Suprapubic skin (tissue), 4 donors: ENCODE results near the gene DBN1. TPM values are rescaled to one million over a fixed set of nuclear protein-coding genes. Genes with fewer than 3 reads are reported as not detected.
A peak's percentile ranks its signal among the peaks of the same experiment; 100 is the strongest.

Source experiments
- DNase-seq, 2 donors: peaks; one replicate each; pipeline ENCODE4 v3.0.0-alpha.2; 2019; ENCODE audit warnings: low spot score in 2 of 2
- H3K27ac ChIP-seq: fragments of 200-600 bp; sonication (generic); one replicate; pipeline ENCODE4 v1.5.1; 2019
- H3K27me3 ChIP-seq: fragments of 200-600 bp; sonication (generic); one replicate; pipeline ENCODE4 v1.5.1; 2019
- H3K36me3 ChIP-seq: fragments of 200-600 bp; sonication (generic); one replicate; pipeline ENCODE4 v1.5.1; 2019
- H3K4me1 ChIP-seq: fragments of 200-600 bp; sonication (generic); one replicate; pipeline ENCODE4 v1.5.1; 2019
- H3K4me3 ChIP-seq: fragments of 200-600 bp; sonication (generic); one replicate; pipeline ENCODE4 v1.5.1; 2019; ENCODE audit warnings: mild to moderate bottlenecking
- H3K9me3 ChIP-seq: fragments of 200-600 bp; sonication (generic); one replicate; pipeline ENCODE4 v1.5.1; 2019
- CTCF ChIP-seq, 2 donors: fragments of 200-600 bp in 1 of 2; fragments of 450-650 bp in 1 of 2; sonication (generic) in 1 of 2; IDR thresholded peaks; one replicate each; pipeline ENCODE4 v1.5.1; 2016 to 2019; ENCODE audit warnings: antibody characterized with exemption in 2 of 2, mild to moderate bottlenecking in 1 of 2, moderate library complexity in 1 of 2
- EP300 ChIP-seq: sonication (generic); formaldehyde crosslinking; IDR thresholded peaks from one replicate; pipeline ENCODE4 v1.6.1; 2017; ENCODE audit warnings: antibody characterized with exemption
- POLR2A ChIP-seq, 2 donors: fragments of 450-650 bp; IDR thresholded peaks; one replicate each; pipeline ENCODE4 v1.6.1; 2017; ENCODE audit warnings: antibody characterized with exemption in 2 of 2, mild to moderate bottlenecking in 2 of 2, moderate library complexity in 2 of 2
- POLR2AphosphoS5 ChIP-seq, 3 donors: sonication (generic); formaldehyde crosslinking; IDR thresholded peaks; one replicate each; pipeline ENCODE4 v1.6.1; 2017; ENCODE audit warnings: antibody characterized with exemption in 3 of 3
- WGBS: methylation state at CpG from one replicate; pipeline ENCODE4 v1.1.5; 2018; 5-methylcytosine and 5-hydroxymethylcytosine counted together
- total RNA-seq, 4 donors: library from RNA; depleted of rRNA; stranded (reverse); fragments of >200 nt; gene quantifications; one replicate each; pipeline ENCODE4 v1.1.0, GENCODE V29; 2016

The DBN1 gene
- total RNA-seq, 4 donors from 2014 or later, result 13.1 to 43.4 (median 25.3) TPM

GRCh38 chr5:177432839-177433657 lies 40.4 kb downstream of the DBN1 start:
- no peak overlapping the region for H3K4me3 ChIP-seq
- H3K36me3 ChIP-seq, result peaks cover 62% of the 10 kb centered on the region
- no peaks in the 10 kb centered on the region for H3K27me3 ChIP-seq
- no peak for DNase-seq
- H3K4me1 ChIP-seq, result peaks cover 63% of the 10 kb centered on the region
- TF ChIP-seq EP300, result no peak
- TF ChIP-seq POLR2A (IDR thresholded peaks at IDR 0.05), result no peak
- no peak for TF ChIP-seq CTCF (IDR thresholded peaks at IDR 0.05)
- no peak for TF ChIP-seq POLR2AphosphoS5 (IDR thresholded peaks at IDR 0.05)
- H3K27ac ChIP-seq, result no peak overlapping the region
- whole genome bisulfite sequencing, result 79% methylated on average over 22 of the region's 25 CpGs
- no peaks in the 10 kb centered on the region for H3K9me3 ChIP-seq

- 65% methylated on average over 4 of the region's 18 CpGs for WGBS
- Histone ChIP-seq H3K9me3 (no peaks in the 10 kb centered on the region), H3K4me3 (no peak overlapping the region), H3K4me1 (peaks cover 71% of the 10 kb centered on the region), H3K27me3 (no peaks in the 10 kb centered on the region), H3K36me3 (peaks cover 54% of the 10 kb centered on the region), H3K27ac (no peak overlapping the region)
- no peak for TF ChIP-seq POLR2A (IDR thresholded peaks at IDR 0.05)
- TF ChIP-seq EP300, result no peak
- no peak for TF ChIP-seq POLR2AphosphoS5 (IDR thresholded peaks at IDR 0.05)
- no peak for TF ChIP-seq CTCF (IDR thresholded peaks at IDR 0.05)
- no peak for DNase-seq
Measured at GRCh38 chr5:177432143-177432838, 41.1 kb downstream of the DBN1 start.

- Histone ChIP-seq H3K27ac (peak overlapping the region; percentile 15), H3K36me3 (peaks cover 49% of the 10 kb centered on the region), H3K27me3 (no peaks in the 10 kb centered on the region), H3K9me3 (no peaks in the 10 kb centered on the region), H3K4me3 (no peak overlapping the region), H3K4me1 (peaks cover 76% of the 10 kb centered on the region)
- DNase-seq, result peak in 1 of 2 donors; percentile 74
- 70% methylated on average over 6 of the region's 29 CpGs for WGBS
- peak in 1 of 3 donors; percentile 26 for TF ChIP-seq POLR2AphosphoS5 (IDR thresholded peaks at IDR 0.05)
- no peak for TF ChIP-seq CTCF (IDR thresholded peaks at IDR 0.05)
Measured at GRCh38 chr5:177431317-177432142, 41.9 kb downstream of the DBN1 start.

- peaks cover 43% of the 10 kb centered on the region for H3K36me3 ChIP-seq
Measured at GRCh38 chr5:177430972-177431316, 42.5 kb downstream of the DBN1 start.

More at GRCh38 chr5:177430972-177431316, 42.5 kb downstream of the DBN1 start:
- Histone ChIP-seq H3K4me3 (no peak overlapping the region), H3K27ac (peak overlapping the region; percentile 15), H3K27me3 (no peaks in the 10 kb centered on the region), H3K4me1 (peaks cover 76% of the 10 kb centered on the region), H3K9me3 (no peaks in the 10 kb centered on the region)
- no peak for DNase-seq
- 73% methylated on average over 7 of the region's 7 CpGs for WGBS
- TF ChIP-seq EP300 (no peak), POLR2A (IDR thresholded peaks at IDR 0.05) (no peak), CTCF (IDR thresholded peaks at IDR 0.05) (no peak), POLR2AphosphoS5 (IDR thresholded peaks at IDR 0.05) (no peak)
